ENCODE data around the gene DNAH6.

DNA sequence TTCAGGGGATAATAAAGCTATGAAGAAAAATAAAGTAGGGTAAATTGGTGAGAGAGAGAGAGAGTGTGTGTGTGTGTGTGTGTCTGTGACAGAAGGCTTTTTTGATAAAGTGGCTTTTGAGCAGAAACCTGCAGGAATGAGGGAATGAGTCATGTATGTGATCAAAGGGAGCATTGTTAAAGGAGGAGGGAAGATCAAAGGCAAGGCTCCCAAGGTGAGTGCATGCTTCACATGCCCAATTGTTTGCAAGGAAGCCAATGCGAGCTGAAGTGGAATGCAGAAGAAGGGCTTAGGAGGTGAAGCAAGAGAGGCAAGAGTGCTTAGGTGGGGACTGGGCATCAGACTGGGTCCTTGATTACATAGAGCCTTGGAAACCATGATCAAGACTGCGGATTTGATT, 96.8 kb downstream of the DNAH6 start:
- TF ChIP-seq, protein P1, sequence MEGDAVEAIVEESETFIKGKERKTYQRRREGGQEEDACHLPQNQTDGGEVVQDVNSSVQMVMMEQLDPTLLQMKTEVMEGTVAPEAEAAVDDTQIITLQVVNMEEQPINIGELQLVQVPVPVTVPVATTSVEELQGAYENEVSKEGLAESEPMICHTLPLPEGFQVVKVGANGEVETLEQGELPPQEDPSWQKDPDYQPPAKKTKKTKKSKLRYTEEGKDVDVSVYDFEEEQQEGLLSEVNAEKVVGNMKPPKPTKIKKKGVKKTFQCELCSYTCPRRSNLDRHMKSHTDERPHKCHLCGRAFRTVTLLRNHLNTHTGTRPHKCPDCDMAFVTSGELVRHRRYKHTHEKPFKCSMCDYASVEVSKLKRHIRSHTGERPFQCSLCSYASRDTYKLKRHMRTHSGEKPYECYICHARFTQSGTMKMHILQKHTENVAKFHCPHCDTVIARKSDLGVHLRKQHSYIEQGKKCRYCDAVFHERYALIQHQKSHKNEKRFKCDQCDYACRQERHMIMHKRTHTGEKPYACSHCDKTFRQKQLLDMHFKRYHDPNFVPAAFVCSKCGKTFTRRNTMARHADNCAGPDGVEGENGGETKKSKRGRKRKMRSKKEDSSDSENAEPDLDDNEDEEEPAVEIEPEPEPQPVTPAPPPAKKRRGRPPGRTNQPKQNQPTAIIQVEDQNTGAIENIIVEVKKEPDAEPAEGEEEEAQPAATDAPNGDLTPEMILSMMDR (IDR thresholded peaks at IDR 0.05) = no peak
- TF ChIP-seq POLR2A (IDR thresholded peaks at IDR 0.05) = no peak

All from right lobe of liver (tissue), 4 donors.